HEK293T (cell line): ENCODE data around the gene DOCK10.

Experiments used
- BHLHE40 ChIP-seq: fragments of 450-650 bp; IDR thresholded peaks from 2 replicates; pipeline ENCODE4 v1.6.1; 2016; ENCODE audit warnings: mild to moderate bottlenecking, moderate library complexity, borderline replicate concordance
- ELF4 ChIP-seq: fragments of 450-650 bp; IDR thresholded peaks from 2 replicates; pipeline ENCODE4 v1.6.1; 2017; ENCODE audit warnings: antibody characterized with exemption
- FOXM1 ChIP-seq: fragments of 450-650 bp; IDR thresholded peaks from 2 replicates; pipeline ENCODE4 v1.6.1; 2017; ENCODE audit warnings: mild to moderate bottlenecking, borderline replicate concordance
- LEF1 ChIP-seq: fragments of 450-650 bp; IDR thresholded peaks from 2 replicates; pipeline ENCODE4 v1.6.1; 2017; ENCODE audit warnings: mild to moderate bottlenecking, borderline replicate concordance
- SP1 ChIP-seq: fragments of 450-650 bp; IDR thresholded peaks from 2 replicates; pipeline ENCODE4 v1.6.1; 2017
- SUZ12 ChIP-seq: fragments of 450-650 bp; IDR thresholded peaks from 2 replicates; pipeline ENCODE4 v1.6.1; 2016; ENCODE audit warnings: mild to moderate bottlenecking
- TARDBP ChIP-seq: fragments of 450-650 bp; IDR thresholded peaks from 2 replicates; pipeline ENCODE4 v1.6.1; 2016
- ZNF384 ChIP-seq: fragments of 450-650 bp; IDR thresholded peaks from 2 replicates; pipeline ENCODE4 v1.6.1; 2016

- TF ChIP-seq SUZ12 (no peak), LEF1 (no peak), SP1 (no peak), FOXM1 (no peak), ELF4 (no peak), TARDBP (no peak), ZNF384 (no peak), BHLHE40 (no peak)
Measured at GRCh38 chr2:225028572-225028971, 13.7 kb downstream of the DOCK10 start.
